NCI-H460 (cell line): ENCODE measurements around the gene F7. TPM values are rescaled to one million over a fixed set of nuclear protein-coding genes. Genes with fewer than 3 reads are reported as not detected.
A peak's percentile ranks its signal among the peaks of the same experiment; 100 is the strongest.
"Not testable (repeated sequence)": the region's sequence is repeated elsewhere in the genome, so short reads cannot be mapped to it uniquely, and the experiment has no call there.

Experiments used
- DNase-seq: peaks from one replicate; pipeline ENCODE4 v3.0.0-alpha.2; 2016; ENCODE audit warnings: low read depth; ENCODE audit errors: extremely low read depth
- total RNA-seq: library from RNA; depleted of rRNA; stranded (reverse); fragments of >200 nt; shearing (Covaris generic); gene quantifications from 2 replicates; pipeline ENCODE4 v1.2.3, GENCODE V29; 2014

The F7 gene
- total RNA-seq, 1 experiment from 2014 or later = 0.07 TPM

- no peak for DNase-seq
Observed at GRCh38 chr13:113070855-113071254, 34.7 kb upstream of the F7 start.

GRCh38 chr13:113072376-113072775, 33.2 kb upstream of the F7 start:
- DNase-seq = no peak

- DNase-seq = no peak
Observed at GRCh38 chr13:113073942-113074341, 31.6 kb upstream of the F7 start.

- no peak for DNase-seq
Observed at GRCh38 chr13:113074401-113074800, 31.2 kb upstream of the F7 start.

GRCh38 chr13:113074876-113075275, 30.7 kb upstream of the F7 start:
- DNase-seq = no peak

GRCh38 chr13:113075711-113076110, 29.9 kb upstream of the F7 start:
- no peak for DNase-seq

- DNase-seq = no peak
Observed at GRCh38 chr13:113076681-113077401, 28.8 kb upstream of the F7 start.

- no peak for DNase-seq
Observed at GRCh38 chr13:113077566-113077952, 28.0 kb upstream of the F7 start.

GRCh38 chr13:113077953-113078901, 27.4 kb upstream of the F7 start:
- no peak for DNase-seq

- DNase-seq = no peak
Observed at GRCh38 chr13:113078902-113079780, 26.4 kb upstream of the F7 start.

GRCh38 chr13:113079781-113080080, 25.9 kb upstream of the F7 start:
- DNase-seq = not testable (repeated sequence)

- DNase-seq = no peak
Observed at GRCh38 chr13:113080361-113080831, 25.2 kb upstream of the F7 start.

- no peak for DNase-seq
Observed at GRCh38 chr13:113080901-113081521, 24.6 kb upstream of the F7 start.

GRCh38 chr13:113082198-113083021, 23.2 kb upstream of the F7 start:
- no peak for DNase-seq

GRCh38 chr13:113083022-113083373, 22.6 kb upstream of the F7 start:
- DNase-seq = no peak

GRCh38 chr13:113083402-113084061, 22.1 kb upstream of the F7 start:
- peak; percentile 56 for DNase-seq

GRCh38 chr13:113084094-113084942, 21.3 kb upstream of the F7 start:
- DNase-seq = no peak

- no peak for DNase-seq
Observed at GRCh38 chr13:113084943-113085540, 20.5 kb upstream of the F7 start.
